Mucosa of rectum (tissue), 2 donors: ENCODE data around the gene CCDC38.

Experiments
- H3K27ac ChIP-seq, 2 donors: one replicate each; pipeline ENCODE4 v1.7.0; 2013; ENCODE audit warnings: inconsistent platforms in 2 of 2, low read depth in 2 of 2, low read length in 2 of 2
- H3K27me3 ChIP-seq, 2 donors: one replicate each; pipeline ENCODE4 v1.7.0; 2013; ENCODE audit warnings: low read length in 2 of 2; ENCODE audit not compliant: control insufficient read depth in 2 of 2, insufficient read depth in 2 of 2
- H3K36me3 ChIP-seq, 2 donors: one replicate each; pipeline ENCODE4 v1.7.0; 2013; ENCODE audit warnings: low read length in 2 of 2; ENCODE audit not compliant: control insufficient read depth in 2 of 2, insufficient read depth in 2 of 2
- H3K4me1 ChIP-seq, 2 donors: one replicate each; pipeline ENCODE4 v1.7.0; 2013; ENCODE audit warnings: low read length in 2 of 2, mild to moderate bottlenecking in 1 of 2; ENCODE audit not compliant: control insufficient read depth in 2 of 2, insufficient read depth in 2 of 2
- H3K4me3 ChIP-seq, 2 donors: one replicate each; pipeline ENCODE4 v1.7.0; 2013; ENCODE audit warnings: low read length in 2 of 2
- H3K9ac ChIP-seq, 2 donors: one replicate each; pipeline ENCODE4 v1.7.0; 2013; ENCODE audit warnings: low read length in 2 of 2, low read depth in 1 of 2, mild to moderate bottlenecking in 1 of 2
- H3K9me3 ChIP-seq, 2 donors: one replicate each; pipeline ENCODE4 v1.7.0; 2013; ENCODE audit warnings: low read length in 2 of 2; ENCODE audit not compliant: control insufficient read depth in 2 of 2
- donor health status: healthy.
- donor health status: Normal muscosa, but diverticular disease.

The CCDC38 gene

GRCh38 chr12:95963096-95963495, 20.7 kb upstream of the CCDC38 start:
- Histone ChIP-seq H3K27me3 (no peaks in the 10 kb centered on the region), H3K4me3 (no peak overlapping the region), H3K9ac (no peak overlapping the region), H3K27ac (no peak overlapping the region), H3K36me3 (no peaks in the 10 kb centered on the region), H3K4me1 (no peaks in the 10 kb centered on the region), H3K9me3 (no peaks in the 10 kb centered on the region)

- no peak overlapping the region for H3K9ac ChIP-seq
- no peaks in the 10 kb centered on the region for H3K9me3 ChIP-seq
- H3K27me3 ChIP-seq: no peaks in the 10 kb centered on the region
- no peaks in the 10 kb centered on the region for H3K36me3 ChIP-seq
- no peaks in the 10 kb centered on the region for H3K4me1 ChIP-seq
- H3K27ac ChIP-seq: no peak overlapping the region
- H3K4me3 ChIP-seq: no peak overlapping the region
Observed at GRCh38 chr12:95962222-95962621, 19.8 kb upstream of the CCDC38 start.

GRCh38 chr12:95960241-95960640, 17.8 kb upstream of the CCDC38 start:
- Histone ChIP-seq H3K4me1 (no peaks in the 10 kb centered on the region), H3K27ac (no peak overlapping the region), H3K9me3 (no peaks in the 10 kb centered on the region), H3K4me3 (no peak overlapping the region), H3K9ac (no peak overlapping the region), H3K27me3 (no peaks in the 10 kb centered on the region), H3K36me3 (no peaks in the 10 kb centered on the region)

GRCh38 chr12:95959107-95959506, 16.7 kb upstream of the CCDC38 start:
- Histone ChIP-seq H3K4me3 (no peak overlapping the region), H3K4me1 (no peaks in the 10 kb centered on the region), H3K27me3 (no peaks in the 10 kb centered on the region), H3K27ac (no peak overlapping the region), H3K9ac (no peak overlapping the region), H3K36me3 (no peaks in the 10 kb centered on the region), H3K9me3 (no peaks in the 10 kb centered on the region)

- no peak overlapping the region for H3K27ac ChIP-seq
- H3K4me3 ChIP-seq: no peak overlapping the region
- no peaks in the 10 kb centered on the region for H3K36me3 ChIP-seq
- H3K9ac ChIP-seq: no peak overlapping the region
- no peaks in the 10 kb centered on the region for H3K4me1 ChIP-seq
- no peaks in the 10 kb centered on the region for H3K9me3 ChIP-seq
- H3K27me3 ChIP-seq: no peaks in the 10 kb centered on the region
Observed at GRCh38 chr12:95956557-95957145, 14.2 kb upstream of the CCDC38 start.

GRCh38 chr12:95955549-95956159, 13.2 kb upstream of the CCDC38 start:
- no peak overlapping the region for H3K4me3 ChIP-seq
- no peaks in the 10 kb centered on the region for H3K4me1 ChIP-seq
- H3K36me3 ChIP-seq: no peaks in the 10 kb centered on the region
- H3K9me3 ChIP-seq: no peaks in the 10 kb centered on the region
- no peak overlapping the region for H3K9ac ChIP-seq
- no peak overlapping the region for H3K27ac ChIP-seq
- H3K27me3 ChIP-seq: no peaks in the 10 kb centered on the region

GRCh38 chr12:95953000-95953399, 10.6 kb upstream of the CCDC38 start:
- Histone ChIP-seq H3K4me3 (no peak overlapping the region), H3K9ac (no peak overlapping the region), H3K27ac (no peak overlapping the region), H3K4me1 (no peaks in the 10 kb centered on the region), H3K9me3 (no peaks in the 10 kb centered on the region), H3K27me3 (no peaks in the 10 kb centered on the region), H3K36me3 (no peaks in the 10 kb centered on the region)

- H3K36me3 ChIP-seq: no peaks in the 10 kb centered on the region
- H3K9ac ChIP-seq: no peak overlapping the region
- no peaks in the 10 kb centered on the region for H3K4me1 ChIP-seq
- no peak overlapping the region for H3K4me3 ChIP-seq
- no peaks in the 10 kb centered on the region for H3K27me3 ChIP-seq
- H3K9me3 ChIP-seq: no peaks in the 10 kb centered on the region
- no peak overlapping the region for H3K27ac ChIP-seq
Observed at GRCh38 chr12:95951515-95951914, 9.1 kb upstream of the CCDC38 start.

- Histone ChIP-seq H3K36me3 (no peaks in the 10 kb centered on the region), H3K9ac (no peak overlapping the region), H3K9me3 (no peaks in the 10 kb centered on the region), H3K4me3 (no peak overlapping the region), H3K4me1 (no peaks in the 10 kb centered on the region), H3K27ac (no peak overlapping the region), H3K27me3 (no peaks in the 10 kb centered on the region)
Observed at GRCh38 chr12:95949477-95950206, 7.2 kb upstream of the CCDC38 start.

GRCh38 chr12:95944108-95944704, 1.8 kb upstream of the CCDC38 start:
- H3K36me3 ChIP-seq: no peaks in the 10 kb centered on the region
- no peaks in the 10 kb centered on the region for H3K9me3 ChIP-seq
- no peak overlapping the region for H3K9ac ChIP-seq
- H3K4me1 ChIP-seq: peaks cover 4 to 5% of the 10 kb centered on the region in 2 donors
- no peak overlapping the region for H3K27ac ChIP-seq
- H3K4me3 ChIP-seq: no peak overlapping the region
- H3K27me3 ChIP-seq: no peaks in the 10 kb centered on the region
